ENCODE measurements around the gene PPM1H. TPM values are rescaled to one million over a fixed set of nuclear protein-coding genes. Genes with fewer than 3 reads are reported as not detected.

Gene PPM1H
- total and polyA plus RNA-seq, 2 of the 8 experiments (the other 6 are each of a cell fraction or from before 2014, with no cell fraction given), result 16.4 to 36.1 TPM

GRCh38 chr12:62866451-62867082 is 68.4 kb downstream of the PPM1H start:
- Histone ChIP-seq H2BK15ac (ENCODE audit: low read length) (no peak overlapping the region), H2AK5ac (ENCODE audit: low read depth, low read length) (no peak overlapping the region), H3K56ac (replicated peaks; ENCODE audit: insufficient read length, low read depth, low read length) (no peak overlapping the region), H3K36me3 (ENCODE audit: control insufficient read depth in 2 of 4, insufficient read depth in 4 of 4, low read length in 3 of 4) (no peaks in the 10 kb centered on the region), H3K23me2 (ENCODE audit: low read depth, low read length) (no peaks in the 10 kb centered on the region), H3K9ac (replicated peaks in 1 of 4; ENCODE audit: extremely low read depth in 1 of 4, low read depth in 3 of 4, low read length in 3 of 4) (no peak overlapping the region), H3K79me1 (ENCODE audit: low read depth, low read length) (peaks cover 6% of the 10 kb centered on the region; the same call in 1 of the 2 replicates), H2BK20ac (ENCODE audit: low read length) (no peak overlapping the region), H3K4me1 (replicated peaks in 1 of 4; ENCODE audit: control insufficient read depth in 3 of 4, insufficient read depth in 4 of 4, low read length in 3 of 4) (peaks cover 0 to 18% (median 11%) of the 10 kb centered on the region in 4 experiments; a peak in 6 of 7 replicates), H2BK12ac (ENCODE audit: low read depth, low read length) (no peak overlapping the region), H2AFZ (ENCODE audit: low read length) (no peak overlapping the region), H3K23ac (ENCODE audit: insufficient read length) (no peak overlapping the region), H3K79me2 (ENCODE audit: control insufficient read depth in 1 of 2, insufficient read depth in 2 of 2, low read length in 2 of 2) (peaks cover 0 to 27% of the 10 kb centered on the region in 2 experiments; a peak in 2 of 4 replicates), H4K91ac (replicated peaks; ENCODE audit: insufficient read length, low read length) (no peak overlapping the region), H4K20me1 (replicated peaks in 1 of 2; ENCODE audit: control insufficient read depth in 1 of 2, insufficient read depth in 2 of 2, low read length in 2 of 2) (peaks cover 2 to 7% of the 10 kb centered on the region in 2 experiments), H4K8ac (ENCODE audit: extremely low read depth, insufficient read depth, low read length) (no peak overlapping the region), H3K27ac (ENCODE audit: low read depth, low read length) (no peak overlapping the region), H3K27me3 (replicated peaks in 1 of 4; ENCODE audit: control insufficient read depth in 3 of 4, extremely low read depth in 1 of 4, insufficient read depth in 3 of 4, low read length in 3 of 4) (no peaks in the 10 kb centered on the region), H2BK5ac (ENCODE audit: low read depth, low read length) (no peak overlapping the region), H2BK120ac (replicated peaks; ENCODE audit: low read depth, low read length) (no peak overlapping the region), H3K4me2 (ENCODE audit: insufficient read depth in 1 of 2, low read depth in 2 of 2, low read length in 2 of 2) (peak overlapping the region; percentile 30 to 35; a peak in 2 of 4 replicates), H3K14ac (ENCODE audit: insufficient read length) (no peak overlapping the region), H3K18ac (ENCODE audit: extremely low read depth, low read length) (no peak overlapping the region), H4K5ac (ENCODE audit: insufficient read length, low read depth, low read length) (no peak overlapping the region), H3K4me3 (ENCODE audit: extremely low read depth in 1 of 4, insufficient read depth in 2 of 4, low read depth in 3 of 4, low read length in 4 of 4) (no peak overlapping the region), H3K9me3 (ENCODE audit: insufficient read depth in 2 of 2, low read depth in 1 of 2, low read length in 1 of 2) (no peaks in the 10 kb centered on the region), H3K4ac (replicated peaks; ENCODE audit: insufficient read length, low read depth, low read length) (no peak overlapping the region)
- DNase-seq (ENCODE audit: low read depth in 1 of 2, low spot score in 2 of 2), result no peak
- CTCF ChIA-PET (ENCODE audit: partially characterized antibody), result interaction anchor here (0.8 to 2.0 kb wide), 8 partner anchors 9 to 432 kb away, joined by 3 to 8 read pairs (median 3); partner anchors contain the start of gene PPM1H
- TF ChIP-seq BACH1 (IDR thresholded peaks at IDR 0.05; ENCODE audit: low read length) (no peak), BCL11A (IDR thresholded peaks at IDR 0.05; ENCODE audit: low read depth in 2 of 2, low read length in 2 of 2) (no peak), JUN (IDR thresholded peaks at IDR 0.05; ENCODE audit: low read depth, low read length) (no peak)
- POLR2A ChIA-PET (ENCODE audit: partially characterized antibody), result interaction anchor here (0.6 to 2.2 kb wide), 6 partner anchors 8 to 231 kb away, joined by 3 to 8 read pairs (median 3); no protein-coding TSS in a partner anchor
- FAIRE-seq, result no peak
- 88% methylated on average over 4 of the region's 4 CpGs; no CpG with 5 or more reads in 1 of the 2 experiments for WGBS, 2 experiments (ENCODE audit: extremely low coverage in 1 of 2, insufficient coverage in 1 of 2, insufficient read length in 1 of 2, insufficient replicate concordance in 2 of 2, low coverage in 1 of 2, low lambda C conversion rate in 2 of 2, missing lambda C conversion rate in 1 of 2)
